ENCODE measurements around the gene TFB2M. TPM values are rescaled to one million over a fixed set of nuclear protein-coding genes. Genes with fewer than 3 reads are reported as not detected.

TFB2M gene
- total and polyA plus RNA-seq, 2 of the 13 experiments (the other 11 are each of a cell fraction or from before 2014, with no cell fraction given), result 15.7 to 31.4 TPM

DNA sequence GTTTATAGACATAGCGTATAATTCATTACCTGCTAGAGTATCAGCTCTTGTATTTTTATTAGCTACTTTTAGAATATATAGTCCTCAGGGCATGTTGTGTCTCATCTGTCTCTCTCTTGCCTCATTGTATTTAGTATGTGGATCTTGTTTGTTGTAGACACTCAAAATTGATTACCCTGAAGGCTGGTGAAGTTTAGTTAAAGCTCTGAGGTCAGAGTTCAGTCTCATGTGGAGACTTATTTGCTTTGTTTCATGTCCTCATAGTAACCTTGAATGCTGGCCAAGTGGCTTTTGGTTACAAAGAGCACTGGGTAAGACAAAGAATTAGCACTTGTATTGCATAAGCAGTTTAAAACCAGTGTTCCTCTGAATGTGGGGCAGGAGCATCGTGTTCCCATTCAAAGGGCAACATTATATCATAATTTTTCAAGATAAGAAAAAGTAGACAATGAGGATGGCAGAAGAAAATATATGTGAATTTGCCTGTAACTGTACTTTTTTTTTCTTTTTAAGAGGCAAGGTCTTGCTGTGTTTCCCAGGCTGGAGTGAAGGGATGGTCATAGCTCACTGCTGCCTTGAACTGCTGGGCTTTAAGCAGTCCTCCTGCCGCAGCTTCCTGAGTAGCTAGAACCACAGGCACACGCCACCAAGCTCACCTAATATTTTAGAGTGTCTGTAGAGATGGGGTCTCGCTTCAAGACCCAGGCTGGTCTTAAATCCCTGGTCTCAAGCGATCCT is 17.6 kb upstream of the TFB2M start (continued):
- no peak; the same call in 1 of the 2 replicates for TF ChIP-seq MYPOP (CRISPR knock-in tag; IDR thresholded peaks at IDR 0.05)
- TF ChIP-seq SETDB1 (CRISPR knock-in tag; IDR thresholded peaks at IDR 0.05; ENCODE audit: borderline replicate concordance), result no peak
- TF ChIP-seq TGIF2 (CRISPR knock-in tag; IDR thresholded peaks at IDR 0.05), result no peak
- TF ChIP-seq, protein P1, sequence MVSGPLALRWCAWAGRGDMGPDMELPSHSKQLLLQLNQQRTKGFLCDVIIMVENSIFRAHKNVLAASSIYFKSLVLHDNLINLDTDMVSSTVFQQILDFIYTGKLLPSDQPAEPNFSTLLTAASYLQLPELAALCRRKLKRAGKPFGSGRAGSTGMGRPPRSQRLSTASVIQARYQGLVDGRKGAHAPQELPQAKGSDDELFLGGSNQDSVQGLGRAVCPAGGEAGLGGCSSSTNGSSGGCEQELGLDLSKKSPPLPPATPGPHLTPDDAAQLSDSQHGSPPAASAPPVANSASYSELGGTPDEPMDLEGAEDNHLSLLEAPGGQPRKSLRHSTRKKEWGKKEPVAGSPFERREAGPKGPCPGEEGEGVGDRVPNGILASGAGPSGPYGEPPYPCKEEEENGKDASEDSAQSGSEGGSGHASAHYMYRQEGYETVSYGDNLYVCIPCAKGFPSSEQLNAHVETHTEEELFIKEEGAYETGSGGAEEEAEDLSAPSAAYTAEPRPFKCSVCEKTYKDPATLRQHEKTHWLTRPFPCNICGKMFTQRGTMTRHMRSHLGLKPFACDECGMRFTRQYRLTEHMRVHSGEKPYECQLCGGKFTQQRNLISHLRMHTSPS (CRISPR knock-in tag; IDR thresholded peaks at IDR 0.05; ENCODE audit: low read depth), result no peak
- TF ChIP-seq ZNF430 (CRISPR knock-in tag; IDR thresholded peaks at IDR 0.05), result no peak
- TF ChIP-seq MNT (IDR thresholded peaks at IDR 0.05), result peak; percentile 12; the same call in 1 of the 2 replicates
- no peak for TF ChIP-seq SYNCRIP (IDR thresholded peaks at IDR 0.05; ENCODE audit: insufficient read depth, low read depth, low read length)
- TF ChIP-seq ARNT2 (CRISPR knock-in tag; IDR thresholded peaks at IDR 0.05; ENCODE audit: low read depth), result no peak
- TF ChIP-seq ZNF563 (CRISPR knock-in tag; IDR thresholded peaks at IDR 0.05), result no peak
- TF ChIP-seq NBN (conservative IDR thresholded peaks at IDR 0.05), result no peak
- no peak for TF ChIP-seq ZC3H4 (CRISPR knock-in tag; IDR thresholded peaks at IDR 0.05; ENCODE audit: borderline replicate concordance)
- peak; percentile 96 for TF ChIP-seq ESRRA (CRISPR knock-in tag; IDR thresholded peaks at IDR 0.05; ENCODE audit: low read depth)
- no peak for TF ChIP-seq JUNB (CRISPR knock-in tag; IDR thresholded peaks at IDR 0.05; ENCODE audit: borderline replicate concordance)
- no peak for TF ChIP-seq HCFC1 (IDR thresholded peaks at IDR 0.05; ENCODE audit: low read depth, low read length)
- 0 out of 2 replicates have a peak, but pooled peaks have one; percentile 12 for TF ChIP-seq MYC (CRISPR knock-in tag; IDR thresholded peaks at IDR 0.05; ENCODE audit: borderline replicate concordance)
- no peak for TF ChIP-seq ZNF724P (CRISPR knock-in tag; IDR thresholded peaks at IDR 0.05; ENCODE audit: borderline replicate concordance)
- TF ChIP-seq, protein P2, sequence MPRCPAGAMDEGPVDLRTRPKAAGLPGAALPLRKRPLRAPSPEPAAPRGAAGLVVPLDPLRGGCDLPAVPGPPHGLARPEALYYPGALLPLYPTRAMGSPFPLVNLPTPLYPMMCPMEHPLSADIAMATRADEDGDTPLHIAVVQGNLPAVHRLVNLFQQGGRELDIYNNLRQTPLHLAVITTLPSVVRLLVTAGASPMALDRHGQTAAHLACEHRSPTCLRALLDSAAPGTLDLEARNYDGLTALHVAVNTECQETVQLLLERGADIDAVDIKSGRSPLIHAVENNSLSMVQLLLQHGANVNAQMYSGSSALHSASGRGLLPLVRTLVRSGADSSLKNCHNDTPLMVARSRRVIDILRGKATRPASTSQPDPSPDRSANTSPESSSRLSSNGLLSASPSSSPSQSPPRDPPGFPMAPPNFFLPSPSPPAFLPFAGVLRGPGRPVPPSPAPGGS (CRISPR knock-in tag; IDR thresholded peaks at IDR 0.05), result no peak
- no peak for TF ChIP-seq DDIT3 (CRISPR knock-in tag; IDR thresholded peaks at IDR 0.05)
